CD4-positive, alpha-beta T cell treated with Interleukin-15 for 4 hours (primary cell): ENCODE measurements around the gene CRISP1.
A peak's percentile ranks its signal among the peaks of the same experiment; 100 is the strongest.
"Not testable (repeated sequence)": the region's sequence is repeated elsewhere in the genome, so short reads cannot be mapped to it uniquely, and the experiment has no call there.

ENCODE experiments used
- DNase-seq: peaks from one replicate; pipeline ENCODE4 v3.0.0-alpha.2; 2020; ENCODE audit warnings: low spot score

The CRISP1 gene

GRCh38 chr6:49866485-49866943 is at the start of gene CRISP1:
Gene CRISP1, minus strand, starts transcription at chr6:49866535. Its CDS starts 9,135 bp downstream, at chr6:49857400.
- DNase-seq = no peak

GRCh38 chr6:49915035-49915434 is 48.7 kb upstream of the CRISP1 start:
- DNase-seq = no peak

- DNase-seq = no peak
These were observed 47.5 kb upstream of the CRISP1 start for GRCh38 chr6:49913636-49914375.

- DNase-seq = no peak
These were observed 45.9 kb upstream of the CRISP1 start for GRCh38 chr6:49912196-49912595.

- DNase-seq = no peak
These were observed 44.9 kb upstream of the CRISP1 start for GRCh38 chr6:49911252-49911651.

GRCh38 chr6:49909563-49909962 is 43.2 kb upstream of the CRISP1 start:
- DNase-seq = no peak

- no peak for DNase-seq
These were observed 40.2 kb upstream of the CRISP1 start for GRCh38 chr6:49906526-49906925.

- DNase-seq = no peak
These were observed 39.0 kb upstream of the CRISP1 start for GRCh38 chr6:49905296-49905695.

GRCh38 chr6:49902856-49903255 is 36.5 kb upstream of the CRISP1 start:
- no peak for DNase-seq

GRCh38 chr6:49898904-49899566 is 32.7 kb upstream of the CRISP1 start:
- no peak for DNase-seq

GRCh38 chr6:49895553-49895952 is 29.2 kb upstream of the CRISP1 start:
- not testable (repeated sequence) for DNase-seq

GRCh38 chr6:49892280-49892679 is 25.9 kb upstream of the CRISP1 start:
- DNase-seq = no peak

- no peak for DNase-seq
These were observed 24.7 kb upstream of the CRISP1 start for GRCh38 chr6:49890988-49891387.

GRCh38 chr6:49888742-49889431 is 22.6 kb upstream of the CRISP1 start:
- no peak for DNase-seq

GRCh38 chr6:49868951-49869529 is 2.7 kb upstream of the CRISP1 start:
- no peak for DNase-seq

- no peak for DNase-seq
These were observed 10.1 kb downstream of the CRISP1 start for GRCh38 chr6:49856282-49856681.

- no peak for DNase-seq
These were observed 11.1 kb downstream of the CRISP1 start for GRCh38 chr6:49855221-49855620.

- no peak for DNase-seq
These were observed 13.4 kb downstream of the CRISP1 start for GRCh38 chr6:49852975-49853374.

GRCh38 chr6:49849213-49849907 is 17.0 kb downstream of the CRISP1 start:
- DNase-seq = peak; percentile 25

- DNase-seq = no peak
These were observed 18.7 kb downstream of the CRISP1 start for GRCh38 chr6:49847673-49848072.

GRCh38 chr6:49847014-49847413 is 19.3 kb downstream of the CRISP1 start:
- DNase-seq = no peak

GRCh38 chr6:49841424-49841823 is 24.9 kb downstream of the CRISP1 start:
- DNase-seq = no peak
